NB4 (cell line): ENCODE data around the gene BACE1-AS.

Experiments
- POLR2A ChIP-seq: IDR thresholded peaks from 2 replicates; pipeline ENCODE4 v1.6.1; 2011; ENCODE audit warnings: mild to moderate bottlenecking; ENCODE audit not compliant: insufficient read length; ENCODE audit errors: extremely low read depth
- TF ChIP-seq, protein P1 (sequence below): IDR thresholded peaks from one replicate; pipeline ENCODE4 v1.5.1; 2012; ENCODE audit warnings: low read depth, low read length

DNA sequence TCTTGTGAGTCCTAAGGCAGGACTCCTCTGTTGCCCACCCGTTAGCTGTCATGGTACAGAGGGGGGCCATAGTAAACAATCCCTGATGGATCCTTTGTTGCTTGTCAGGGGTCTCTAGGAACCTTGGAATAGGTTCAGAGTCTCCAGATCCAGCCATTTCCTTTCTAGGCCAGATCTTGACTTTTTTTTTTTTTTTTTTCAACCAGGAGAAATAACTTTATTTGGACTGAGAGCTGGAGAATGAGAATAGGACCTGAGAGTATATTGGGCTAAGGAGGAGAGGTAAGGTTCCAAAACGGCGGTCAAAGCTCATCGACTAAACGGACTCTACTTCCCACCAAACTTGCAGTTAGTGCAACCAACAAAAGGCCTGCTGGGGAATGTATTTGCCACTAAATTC is 44.3 kb downstream of the BACE1-AS start:
- TF ChIP-seq, protein P1, sequence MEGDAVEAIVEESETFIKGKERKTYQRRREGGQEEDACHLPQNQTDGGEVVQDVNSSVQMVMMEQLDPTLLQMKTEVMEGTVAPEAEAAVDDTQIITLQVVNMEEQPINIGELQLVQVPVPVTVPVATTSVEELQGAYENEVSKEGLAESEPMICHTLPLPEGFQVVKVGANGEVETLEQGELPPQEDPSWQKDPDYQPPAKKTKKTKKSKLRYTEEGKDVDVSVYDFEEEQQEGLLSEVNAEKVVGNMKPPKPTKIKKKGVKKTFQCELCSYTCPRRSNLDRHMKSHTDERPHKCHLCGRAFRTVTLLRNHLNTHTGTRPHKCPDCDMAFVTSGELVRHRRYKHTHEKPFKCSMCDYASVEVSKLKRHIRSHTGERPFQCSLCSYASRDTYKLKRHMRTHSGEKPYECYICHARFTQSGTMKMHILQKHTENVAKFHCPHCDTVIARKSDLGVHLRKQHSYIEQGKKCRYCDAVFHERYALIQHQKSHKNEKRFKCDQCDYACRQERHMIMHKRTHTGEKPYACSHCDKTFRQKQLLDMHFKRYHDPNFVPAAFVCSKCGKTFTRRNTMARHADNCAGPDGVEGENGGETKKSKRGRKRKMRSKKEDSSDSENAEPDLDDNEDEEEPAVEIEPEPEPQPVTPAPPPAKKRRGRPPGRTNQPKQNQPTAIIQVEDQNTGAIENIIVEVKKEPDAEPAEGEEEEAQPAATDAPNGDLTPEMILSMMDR: no peak
- TF ChIP-seq POLR2A: no peak
